AG10803 (cell line): ENCODE results near the gene MAP3K1.

Experiments
- DNase-seq: peaks from one replicate; pipeline ENCODE4 v3.0.0; 2010; ENCODE audit warnings: low read depth
- H3K4me3 ChIP-seq: 2 replicates; pipeline ENCODE4 v1.5.1; 2011; ENCODE audit warnings: mild to moderate bottlenecking, low read length, control low read depth
- TF ChIP-seq, protein P1 (sequence below): conservative IDR thresholded peaks from 2 replicates; pipeline ENCODE4 v1.5.1; 2011; ENCODE audit warnings: mild to moderate bottlenecking, low read length, control low read depth, inconsistent platforms

MAP3K1 gene

GRCh38 chr5:56845904-56846480 is 30.6 kb downstream of the MAP3K1 start:
- no peak for DNase-seq
- no peak overlapping the region for H3K4me3 ChIP-seq
- TF ChIP-seq, protein P1, sequence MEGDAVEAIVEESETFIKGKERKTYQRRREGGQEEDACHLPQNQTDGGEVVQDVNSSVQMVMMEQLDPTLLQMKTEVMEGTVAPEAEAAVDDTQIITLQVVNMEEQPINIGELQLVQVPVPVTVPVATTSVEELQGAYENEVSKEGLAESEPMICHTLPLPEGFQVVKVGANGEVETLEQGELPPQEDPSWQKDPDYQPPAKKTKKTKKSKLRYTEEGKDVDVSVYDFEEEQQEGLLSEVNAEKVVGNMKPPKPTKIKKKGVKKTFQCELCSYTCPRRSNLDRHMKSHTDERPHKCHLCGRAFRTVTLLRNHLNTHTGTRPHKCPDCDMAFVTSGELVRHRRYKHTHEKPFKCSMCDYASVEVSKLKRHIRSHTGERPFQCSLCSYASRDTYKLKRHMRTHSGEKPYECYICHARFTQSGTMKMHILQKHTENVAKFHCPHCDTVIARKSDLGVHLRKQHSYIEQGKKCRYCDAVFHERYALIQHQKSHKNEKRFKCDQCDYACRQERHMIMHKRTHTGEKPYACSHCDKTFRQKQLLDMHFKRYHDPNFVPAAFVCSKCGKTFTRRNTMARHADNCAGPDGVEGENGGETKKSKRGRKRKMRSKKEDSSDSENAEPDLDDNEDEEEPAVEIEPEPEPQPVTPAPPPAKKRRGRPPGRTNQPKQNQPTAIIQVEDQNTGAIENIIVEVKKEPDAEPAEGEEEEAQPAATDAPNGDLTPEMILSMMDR = no peak

GRCh38 chr5:56848206-56848605 is 32.9 kb downstream of the MAP3K1 start:
- no peak for DNase-seq
- TF ChIP-seq, protein P1 = no peak
- H3K4me3 ChIP-seq = no peak overlapping the region

DNA sequence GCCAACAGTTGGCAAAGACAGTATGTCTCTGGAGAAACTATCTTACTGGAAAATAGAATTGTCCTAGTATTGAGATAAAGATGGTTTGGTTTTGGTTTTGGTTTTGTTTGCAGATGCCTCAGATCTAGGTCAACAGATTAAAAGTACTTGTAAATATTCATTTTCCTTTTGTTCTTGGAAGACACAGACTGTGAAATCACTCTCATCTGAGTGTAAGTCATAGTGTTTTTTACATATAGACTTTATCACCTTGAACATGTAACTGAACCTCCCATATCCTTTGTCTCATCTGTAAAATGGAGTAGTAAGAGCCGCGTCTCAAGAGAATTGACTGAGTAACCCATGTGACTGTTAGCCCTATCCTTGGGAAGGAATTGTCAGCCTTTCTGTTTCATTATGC is 34.3 kb downstream of the MAP3K1 start:
- no peak for DNase-seq
- TF ChIP-seq, protein P1 = no peak
- no peak overlapping the region for H3K4me3 ChIP-seq

- TF ChIP-seq, protein P1 = no peak
- H3K4me3 ChIP-seq = no peak overlapping the region
- no peak for DNase-seq
Measured at GRCh38 chr5:56850423-56850822, 35.1 kb downstream of the MAP3K1 start.

DNA sequence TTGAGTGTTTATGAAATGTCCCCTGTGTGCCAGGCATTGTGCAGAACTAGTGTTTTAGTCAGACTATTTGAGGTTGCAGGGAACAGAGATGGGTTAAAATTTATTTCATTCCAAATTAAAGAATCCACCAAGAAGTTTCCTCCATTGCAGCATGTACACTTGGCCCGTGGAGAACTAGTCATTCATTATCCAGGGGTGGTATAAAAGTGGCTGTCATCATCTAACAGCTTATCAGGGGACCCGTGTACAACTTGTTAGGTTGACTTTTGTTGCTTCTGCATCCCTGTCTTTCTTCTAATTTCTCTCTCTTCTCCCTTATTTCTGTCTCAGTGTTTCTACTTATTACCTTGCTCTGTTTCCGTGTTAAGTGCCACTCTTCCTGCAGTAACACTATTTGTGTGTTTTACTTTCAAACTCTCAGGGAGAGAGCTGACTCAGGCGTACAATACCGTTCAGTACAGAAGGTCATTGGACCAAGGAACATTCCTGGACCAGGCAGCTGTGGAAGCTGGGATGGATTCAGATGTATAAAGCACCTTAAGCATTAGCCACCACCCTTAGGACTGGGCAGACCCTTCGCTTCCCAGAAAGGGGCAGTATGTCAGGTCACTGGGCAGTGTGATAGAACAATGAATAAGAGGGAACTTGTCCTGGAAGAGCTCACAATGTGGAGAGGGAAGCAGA is 36.1 kb downstream of the MAP3K1 start:
- no peak for DNase-seq
- TF ChIP-seq, protein P1 = no peak
- H3K4me3 ChIP-seq = no peak overlapping the region

- TF ChIP-seq, protein P1 = no peak
Measured at GRCh38 chr5:56852228-56853000, 37.1 kb downstream of the MAP3K1 start.

More at GRCh38 chr5:56852228-56853000, 37.1 kb downstream of the MAP3K1 start:
- H3K4me3 ChIP-seq = no peak overlapping the region
- DNase-seq = peak; percentile 20
